ENCODE results near the gene CUL7. TPM values are rescaled to one million over a fixed set of nuclear protein-coding genes. Genes with fewer than 3 reads are reported as not detected.
A peak's percentile ranks its signal among the peaks of the same experiment; 100 is the strongest.

The CUL7 gene
- total and polyA plus RNA-seq, 10 of the 15 experiments (the other 5 are each of a cell fraction or from before 2014, with no cell fraction given) = 0.66 to 18.4 (median 10.9) TPM

DNA sequence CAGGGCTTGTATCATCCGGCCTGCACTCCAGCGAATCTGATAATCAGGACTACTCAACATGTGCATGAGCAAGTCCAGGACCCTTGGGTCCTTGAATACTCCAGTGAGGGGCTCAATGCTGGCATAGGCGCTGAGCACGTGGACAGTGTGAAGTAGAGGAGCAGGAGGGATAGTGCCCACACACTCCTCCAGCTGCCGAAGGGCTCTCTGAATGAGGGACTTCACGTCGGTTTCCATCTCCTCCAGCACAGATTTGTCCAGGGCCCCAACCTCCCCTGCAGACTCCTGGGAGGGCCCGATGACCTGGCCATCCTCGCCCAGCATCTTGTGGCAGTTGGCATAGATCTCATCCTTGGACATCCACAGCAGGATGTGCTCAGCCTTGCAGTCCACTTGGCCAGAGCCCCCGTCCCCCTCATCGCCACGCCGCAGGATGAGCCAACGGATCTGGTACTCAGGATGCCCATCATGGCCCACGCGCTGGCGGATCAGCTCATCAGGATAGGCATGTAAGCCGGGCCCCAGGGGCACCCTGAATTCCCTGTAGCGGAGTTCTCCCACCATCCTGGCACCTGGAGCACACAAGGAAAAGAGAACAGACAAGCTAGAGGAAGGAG, 1.3 kb downstream of the CUL7 start (continued):
- TF ChIP-seq NR2C1 (IDR thresholded peaks at IDR 0.05) (no peak), SKIL (IDR thresholded peaks at IDR 0.05; ENCODE audit: low read depth, poor library complexity, severe bottlenecking) (no peak), SUPT20H (IDR thresholded peaks at IDR 0.05; ENCODE audit: borderline replicate concordance, control insufficient read depth, low read depth, low read length) (no peak), EED (IDR thresholded peaks at IDR 0.05; ENCODE audit: low read depth) (no peak), TCF7 (IDR thresholded peaks at IDR 0.05; ENCODE audit: borderline replicate concordance) (no peak)

GRCh38 chr6:43050981-43051380, 2.7 kb downstream of the CUL7 start:
- Histone ChIP-seq H3K4me1 (ENCODE audit: control insufficient read depth, insufficient read depth, low read length) (peaks cover 14% of the 10 kb centered on the region), H4K20me1 (ENCODE audit: control insufficient read depth, insufficient read depth) (no peaks in the 10 kb centered on the region), H2AFZ (ENCODE audit: control insufficient read depth, low read depth, low read length) (no peak overlapping the region), H3K4me2 (ENCODE audit: control insufficient read depth, insufficient read depth) (peak overlapping the region; percentile 54), H3K36me3 (ENCODE audit: control insufficient read depth in 2 of 2, insufficient read depth in 2 of 2, low read length in 1 of 2) (peaks cover 9 to 28% of the 10 kb centered on the region in 2 experiments), H3K27me3 (replicated peaks in 1 of 2; ENCODE audit: control insufficient read depth in 2 of 2, insufficient read depth in 2 of 2, low read length in 1 of 2) (no peaks in the 10 kb centered on the region), H3K4me3 (no peak overlapping the region), H3K9me3 (replicated peaks; ENCODE audit: control insufficient read depth, insufficient read depth, low read length) (no peaks in the 10 kb centered on the region), H3K79me2 (ENCODE audit: control insufficient read depth, insufficient read depth, low read length) (peaks cover 21% of the 10 kb centered on the region), H3K9ac (ENCODE audit: control insufficient read depth, insufficient read depth, low read length) (no peak overlapping the region), H3K27ac (ENCODE audit: control insufficient read depth, insufficient read depth) (no peak overlapping the region)
- CTCF ChIA-PET = interaction anchor here (0.9 kb wide), 1 partner anchor 93 kb away, joined by 3 read pairs; no protein-coding TSS in a partner anchor
- FAIRE-seq = no peak
- WGBS (ENCODE audit: insufficient coverage, insufficient replicate concordance, low lambda C conversion rate, missing lambda C conversion rate) = 94% methylated on average over 17 of the region's 17 CpGs
- no peak for ATAC-seq
- POLR2A ChIA-PET = no interaction called here
- RAD21 ChIA-PET (ENCODE audit: unreplicated experiment) = no interaction called here
- in situ Hi-C loops (cut with MboI) (no loop called here), intact Hi-C loops (cut with micrococcal nuclease; ENCODE audit: unreplicated experiment) (no loop called here)
- TF ChIP-seq SPI1 (IDR thresholded peaks at IDR 0.05; ENCODE audit: borderline replicate concordance, insufficient read depth, low read depth, low read length) (no peak), POLR2AphosphoS2 (IDR thresholded peaks at IDR 0.05; ENCODE audit: low read depth, low read length) (peak; percentile 37; the same call in 1 of the 2 replicates)
- DNase-seq (ENCODE audit: low read depth, low spot score) = no peak
- SMC1A ChIA-PET (ENCODE audit: uncharacterized antibody, unreplicated experiment) = interaction anchor here (0.7 to 0.9 kb wide), 2 partner anchors 34 to 67 kb away, joined by 3 read pairs; partner anchors contain the start of gene PPP2R5D
- no TSS peak for BruUV-seq (replicated peaks)

Data from GM12878 (cell line).